PC-3 (cell line): ENCODE measurements around the gene PM20D1. TPM values are rescaled to one million over a fixed set of nuclear protein-coding genes. Genes with fewer than 3 reads are reported as not detected.
"Not testable (repeated sequence)": the region's sequence is repeated elsewhere in the genome, so short reads cannot be mapped to it uniquely, and the experiment has no call there.

Source experiments
- ATAC-seq: fragments of 200-7000 bp; cut with Tn5 transposase; 2 replicates; pipeline ENCODE4 v1.9.1; 2020; ENCODE audit warnings: mild to moderate bottlenecking, moderate library complexity
- BruUV-seq: library from RNA; stranded (reverse); fragments of 400-500 nt; replicated peaks from 2 replicates; lab custom pipeline; 2021; lab: Mats Ljungman, UMichigan
- CTCF ChIA-PET: fragments of 300-600 bp; sonication (Branson Sonifier 250); formaldehyde crosslinking; loops from one replicate; lab custom pipeline; 2022; ENCODE audit warnings: antibody characterized with exemption; lab: Charles Lee
- POLR2A ChIA-PET: fragments of 300-600 bp; sonication (Branson Sonifier 250); formaldehyde crosslinking; loops from one replicate; lab custom pipeline; 2022; ENCODE audit warnings: antibody characterized with exemption; ENCODE audit not compliant: unreplicated experiment; lab: Charles Lee
- DNase-seq: peaks from one replicate; pipeline ENCODE4 v3.0.0-alpha.2; 2015
- H2AFZ ChIP-seq: fragments of 300-600 bp; sonication (generic); 2 replicates; pipeline ENCODE4 v1.6.0; 2016; ENCODE audit warnings: antibody characterized with exemption, low read length
- H3F3A ChIP-seq: fragments of 300-600 bp; sonication (generic); one replicate; pipeline ENCODE4 v1.6.0; 2017; ENCODE audit warnings: antibody characterized with exemption, low read length, control low read depth, mild to moderate bottlenecking; ENCODE audit not compliant: unreplicated experiment
- H3K27ac ChIP-seq: fragments of 300-600 bp; sonication (generic); 2 replicates; pipeline ENCODE4 v1.5.1; 2016; ENCODE audit warnings: mild to moderate bottlenecking, low read length
- H3K27me3 ChIP-seq: fragments of 300-600 bp; sonication (generic); 2 replicates; pipeline ENCODE4 v1.6.1; 2016; ENCODE audit warnings: low read length, mixed read lengths
- H3K36me3 ChIP-seq: fragments of 300-600 bp; sonication (generic); 2 replicates; pipeline ENCODE4 v1.6.1; 2016; ENCODE audit warnings: low read depth, mixed run types, low read length, mixed read lengths
- H3K4me1 ChIP-seq: fragments of 300-600 bp; sonication (generic); 2 replicates; pipeline ENCODE4 v1.5.1; 2016; ENCODE audit warnings: low read length; ENCODE audit not compliant: insufficient read depth
- H3K4me2 ChIP-seq: fragments of 300-600 bp; sonication (generic); 2 replicates; pipeline ENCODE4 v1.6.0; 2016; ENCODE audit warnings: low read length
- H3K4me3 ChIP-seq: fragments of 300-600 bp; sonication (generic); 2 replicates; pipeline ENCODE4 v1.5.1; 2016; ENCODE audit warnings: mild to moderate bottlenecking, low read length, mixed read lengths
- H3K79me2 ChIP-seq: fragments of 300-600 bp; sonication (generic); 2 replicates; pipeline ENCODE4 v1.6.1; 2017; ENCODE audit warnings: low read length, mixed read lengths
- H3K9ac ChIP-seq: fragments of 300-600 bp; sonication (generic); 2 replicates; pipeline ENCODE4 v1.6.0; 2016; ENCODE audit warnings: mild to moderate bottlenecking, low read length
- H3K9me2 ChIP-seq: fragments of 300-600 bp; sonication (generic); replicated peaks from 2 replicates; pipeline ENCODE4 v1.6.1; 2016; ENCODE audit warnings: mixed run types, low read length, mixed read lengths
- H3K9me3 ChIP-seq: fragments of 300-600 bp; sonication (generic); 2 replicates; pipeline ENCODE4 v1.6.1; 2016; ENCODE audit warnings: low read length, mixed read lengths
- H4K20me1 ChIP-seq: fragments of 300-600 bp; sonication (generic); 2 replicates; pipeline ENCODE4 v1.6.1; 2016; ENCODE audit warnings: low read length, mixed read lengths
- EZH2 ChIP-seq: fragments of 300-600 bp; sonication (generic); IDR thresholded peaks from one replicate; pipeline ENCODE4 v1.6.1; 2017; ENCODE audit warnings: antibody characterized with exemption, mild to moderate bottlenecking, low read length; ENCODE audit not compliant: unreplicated experiment
- EZH2phosphoT487 ChIP-seq: fragments of 300-600 bp; sonication (generic); IDR thresholded peaks from 2 replicates; pipeline ENCODE4 v1.6.1; 2018; ENCODE audit warnings: mild to moderate bottlenecking, antibody characterized with exemption, low read length, borderline replicate concordance
- intact Hi-C: fragments of 100-400 bp; cut with micrococcal nuclease; formaldehyde crosslinking; loops from 2 replicates; pipeline ENCODE4 v1.9.0; 2023
- total RNA-seq: library from RNA; depleted of rRNA; stranded (reverse); fragments of >200 nt; gene quantifications from 2 replicates; pipeline ENCODE4 v1.2.3, GENCODE V29; 2014
- TF ChIP-seq, protein P1 (sequence below): fragments of 300-600 bp; sonication (generic); conservative IDR thresholded peaks from 2 replicates; pipeline ENCODE4 v1.5.1; 2017; ENCODE audit warnings: antibody characterized with exemption, low read depth, mild to moderate bottlenecking, low read length

The PM20D1 gene
- total RNA-seq, 1 experiment from 2014 or later, result not detected

GRCh38 chr1:205870236-205870635 is 20.3 kb upstream of the PM20D1 start:
- TF ChIP-seq EZH2phosphoT487 (no peak), EZH2 (no peak)
- TF ChIP-seq, protein P1, sequence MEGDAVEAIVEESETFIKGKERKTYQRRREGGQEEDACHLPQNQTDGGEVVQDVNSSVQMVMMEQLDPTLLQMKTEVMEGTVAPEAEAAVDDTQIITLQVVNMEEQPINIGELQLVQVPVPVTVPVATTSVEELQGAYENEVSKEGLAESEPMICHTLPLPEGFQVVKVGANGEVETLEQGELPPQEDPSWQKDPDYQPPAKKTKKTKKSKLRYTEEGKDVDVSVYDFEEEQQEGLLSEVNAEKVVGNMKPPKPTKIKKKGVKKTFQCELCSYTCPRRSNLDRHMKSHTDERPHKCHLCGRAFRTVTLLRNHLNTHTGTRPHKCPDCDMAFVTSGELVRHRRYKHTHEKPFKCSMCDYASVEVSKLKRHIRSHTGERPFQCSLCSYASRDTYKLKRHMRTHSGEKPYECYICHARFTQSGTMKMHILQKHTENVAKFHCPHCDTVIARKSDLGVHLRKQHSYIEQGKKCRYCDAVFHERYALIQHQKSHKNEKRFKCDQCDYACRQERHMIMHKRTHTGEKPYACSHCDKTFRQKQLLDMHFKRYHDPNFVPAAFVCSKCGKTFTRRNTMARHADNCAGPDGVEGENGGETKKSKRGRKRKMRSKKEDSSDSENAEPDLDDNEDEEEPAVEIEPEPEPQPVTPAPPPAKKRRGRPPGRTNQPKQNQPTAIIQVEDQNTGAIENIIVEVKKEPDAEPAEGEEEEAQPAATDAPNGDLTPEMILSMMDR, result no peak
- CTCF ChIA-PET, result no interaction called here
- Histone ChIP-seq H3K4me3 (no peak overlapping the region), H3K79me2 (no peaks in the 10 kb centered on the region), H2AFZ (no peak overlapping the region), H4K20me1 (no peaks in the 10 kb centered on the region), H3K4me2 (no peak overlapping the region), H3K4me1 (no peaks in the 10 kb centered on the region), H3K9ac (no peak overlapping the region), H3K9me3 (no peaks in the 10 kb centered on the region), H3K27me3 (no peaks in the 10 kb centered on the region), H3F3A (no peaks in the 10 kb centered on the region), H3K9me2 (no peaks in the 10 kb centered on the region), H3K27ac (no peak overlapping the region), H3K36me3 (no peaks in the 10 kb centered on the region)
- intact Hi-C loops, result no loop called here
- ATAC-seq (no peak), DNase-seq (no peak)
- no TSS peak for BruUV-seq
- POLR2A ChIA-PET, result no interaction called here

DNA sequence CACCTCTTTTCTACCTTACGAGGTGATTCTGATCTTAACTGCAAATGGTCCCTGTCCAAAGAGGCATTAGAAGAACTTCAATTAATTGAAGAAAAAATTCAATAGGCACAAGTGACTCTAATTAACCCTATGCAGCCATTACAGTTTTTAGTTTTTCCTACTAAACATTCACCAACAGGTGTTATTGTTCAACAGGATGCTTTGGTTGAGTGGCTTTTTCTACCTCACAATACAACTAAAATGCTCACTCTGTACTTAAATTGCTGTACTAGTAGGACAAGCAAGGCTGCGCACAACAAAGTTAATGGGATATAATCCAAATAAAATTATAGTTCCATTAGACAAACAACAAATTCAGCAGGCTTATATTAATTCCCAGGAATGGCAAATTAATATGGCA is 11.6 kb upstream of the PM20D1 start:
- Histone ChIP-seq H3K79me2 (no peaks in the 10 kb centered on the region), H3F3A (no peaks in the 10 kb centered on the region), H3K27me3 (peaks cover 8% of the 10 kb centered on the region; the same call in 1 of the 2 replicates), H3K9me2 (no peaks in the 10 kb centered on the region), H3K36me3 (no peaks in the 10 kb centered on the region), H3K9me3 (no peaks in the 10 kb centered on the region), H3K4me1 (no peaks in the 10 kb centered on the region), H3K4me2 (no peak overlapping the region), H3K9ac (no peak overlapping the region), H4K20me1 (no peaks in the 10 kb centered on the region), H3K4me3 (no peak overlapping the region), H2AFZ (no peak overlapping the region), H3K27ac (no peak overlapping the region)
- POLR2A ChIA-PET, result no interaction called here
- TF ChIP-seq, protein P1, result no peak
- TF ChIP-seq EZH2, result no peak
- TF ChIP-seq EZH2phosphoT487, result no peak
- CTCF ChIA-PET, result no interaction called here
- intact Hi-C loops, result no loop called here
- DNase-seq, result no peak
- BruUV-seq, result no TSS peak
- ATAC-seq, result no peak

DNA sequence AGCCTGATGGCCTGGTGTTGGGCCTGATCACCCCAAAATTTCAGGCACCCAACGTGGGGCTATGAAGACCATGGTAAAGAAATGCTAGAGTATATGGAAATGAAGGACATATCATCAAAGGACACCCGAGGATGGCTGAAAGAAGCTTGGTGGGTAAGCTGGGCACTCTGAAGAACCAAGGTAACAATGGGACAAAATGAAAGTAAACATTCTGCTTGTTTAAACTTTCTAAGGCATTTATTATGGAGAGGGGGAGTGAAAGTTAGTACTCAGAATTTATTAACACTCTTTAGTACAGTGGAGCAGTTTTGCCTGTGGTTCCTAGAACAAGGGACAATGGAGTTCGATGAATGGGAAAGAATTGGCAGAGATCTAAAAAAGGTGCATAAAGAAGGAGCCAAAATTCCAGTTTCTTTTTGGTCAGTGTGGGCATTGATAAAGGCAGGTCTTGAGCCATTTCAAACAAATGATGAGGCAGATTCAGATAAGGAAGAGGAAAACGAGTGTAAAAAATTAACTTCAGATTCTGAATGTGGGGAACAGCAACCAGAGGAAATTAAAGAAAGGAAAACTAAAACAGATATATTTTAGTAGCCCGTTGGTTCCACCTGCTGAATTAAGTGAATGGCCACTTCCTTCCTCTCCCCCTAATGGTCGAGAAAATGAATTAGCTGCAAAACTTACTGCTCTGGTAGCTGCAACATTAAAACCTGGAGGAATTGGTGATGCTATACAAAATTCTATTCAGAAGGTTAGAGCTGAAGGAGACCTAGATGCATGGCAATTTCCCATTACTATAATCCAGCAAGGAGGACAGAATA is 8.4 kb upstream of the PM20D1 start:
- TF ChIP-seq EZH2 (no peak), EZH2phosphoT487 (no peak)
- TF ChIP-seq, protein P1, result no peak
- CTCF ChIA-PET, result interaction anchor here (0.5 to 0.9 kb wide), 3 partner anchors 9 to 257 kb away, joined by 3 to 4 read pairs (median 3); no protein-coding TSS in a partner anchor
- Histone ChIP-seq H3K9me2 (no peaks in the 10 kb centered on the region), H3K36me3 (no peaks in the 10 kb centered on the region), H2AFZ (no peak overlapping the region), H3K9me3 (no peaks in the 10 kb centered on the region), H3F3A (no peaks in the 10 kb centered on the region), H3K27ac (no peak overlapping the region), H3K79me2 (no peaks in the 10 kb centered on the region), H4K20me1 (no peaks in the 10 kb centered on the region), H3K4me1 (no peaks in the 10 kb centered on the region), H3K4me2 (peak overlapping the region; percentile 45), H3K27me3 (peaks cover 5% of the 10 kb centered on the region; the same call in 1 of the 2 replicates), H3K9ac (no peak overlapping the region), H3K4me3 (no peak overlapping the region; the same call in 1 of the 2 replicates)
- BruUV-seq, result no TSS peak
- DNase-seq (no peak), ATAC-seq (no peak)
- POLR2A ChIA-PET, result no interaction called here
- intact Hi-C loops, result no loop called here

GRCh38 chr1:205857501-205857900 is 7.6 kb upstream of the PM20D1 start:
- H3K4me3 ChIP-seq, H3K9me2 ChIP-seq, H3K9ac ChIP-seq, H3K27me3 ChIP-seq, BruUV-seq, intact Hi-C loops, H3K9me3 ChIP-seq, H3K4me2 ChIP-seq, H3K36me3 ChIP-seq, H3F3A ChIP-seq, H3K79me2 ChIP-seq, H2AFZ ChIP-seq, H3K4me1 ChIP-seq, ATAC-seq, DNase-seq, POLR2A ChIA-PET, H4K20me1 ChIP-seq, H3K27ac ChIP-seq, CTCF ChIA-PET: not testable (repeated sequence)
